ENCODE results near the gene MRPL14.

- TF ChIP-seq POLR2A (IDR thresholded peaks at IDR 0.05; ENCODE audit: control extremely low read depth in 1 of 2, low read depth in 2 of 2, low read length in 2 of 2) (no peak), CTCF (IDR thresholded peaks at IDR 0.05; ENCODE audit: control extremely low read depth in 1 of 3, insufficient read depth in 1 of 3, low read depth in 1 of 3, low read length in 3 of 3) (no peak), ATF2 (IDR thresholded peaks at IDR 0.05; ENCODE audit: low read length) (no peak)
Observed at GRCh38 chr6:44109212-44109611, 18.0 kb downstream of the MRPL14 start.
